ENCODE results near the gene L3MBTL3. TPM values are rescaled to one million over a fixed set of nuclear protein-coding genes. Genes with fewer than 3 reads are reported as not detected.
"Not testable (repeated sequence)": the region's sequence is repeated elsewhere in the genome, so short reads cannot be mapped to it uniquely, and the experiment has no call there.

Gene L3MBTL3
- total RNA-seq, 1 donor from 2014 or later = 6.3 TPM

DNA sequence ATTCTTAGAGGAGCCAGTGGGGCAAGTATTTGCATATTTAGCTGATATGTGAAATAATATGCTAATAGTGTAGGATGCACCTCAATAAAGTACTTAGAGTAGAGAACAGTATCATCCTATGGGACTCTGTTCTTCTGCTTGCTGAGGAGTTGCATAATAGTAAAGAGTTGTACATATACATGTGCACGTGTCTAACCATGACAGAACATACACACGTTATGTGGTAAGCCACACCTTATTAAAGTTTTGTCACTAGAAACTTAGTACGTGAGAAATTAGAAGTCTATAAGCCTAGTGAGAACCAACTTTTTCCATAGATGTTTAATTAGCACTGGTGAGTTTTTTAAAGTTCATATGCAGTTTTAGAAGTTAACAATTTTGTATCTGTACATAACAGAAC lies 80.7 kb downstream of the L3MBTL3 start:
- DNase-seq (ENCODE audit: low read depth) = no peak
- TF ChIP-seq, protein P1, sequence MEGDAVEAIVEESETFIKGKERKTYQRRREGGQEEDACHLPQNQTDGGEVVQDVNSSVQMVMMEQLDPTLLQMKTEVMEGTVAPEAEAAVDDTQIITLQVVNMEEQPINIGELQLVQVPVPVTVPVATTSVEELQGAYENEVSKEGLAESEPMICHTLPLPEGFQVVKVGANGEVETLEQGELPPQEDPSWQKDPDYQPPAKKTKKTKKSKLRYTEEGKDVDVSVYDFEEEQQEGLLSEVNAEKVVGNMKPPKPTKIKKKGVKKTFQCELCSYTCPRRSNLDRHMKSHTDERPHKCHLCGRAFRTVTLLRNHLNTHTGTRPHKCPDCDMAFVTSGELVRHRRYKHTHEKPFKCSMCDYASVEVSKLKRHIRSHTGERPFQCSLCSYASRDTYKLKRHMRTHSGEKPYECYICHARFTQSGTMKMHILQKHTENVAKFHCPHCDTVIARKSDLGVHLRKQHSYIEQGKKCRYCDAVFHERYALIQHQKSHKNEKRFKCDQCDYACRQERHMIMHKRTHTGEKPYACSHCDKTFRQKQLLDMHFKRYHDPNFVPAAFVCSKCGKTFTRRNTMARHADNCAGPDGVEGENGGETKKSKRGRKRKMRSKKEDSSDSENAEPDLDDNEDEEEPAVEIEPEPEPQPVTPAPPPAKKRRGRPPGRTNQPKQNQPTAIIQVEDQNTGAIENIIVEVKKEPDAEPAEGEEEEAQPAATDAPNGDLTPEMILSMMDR (conservative IDR thresholded peaks at IDR 0.05; ENCODE audit: low read depth, low read length) = no peak
- no peak overlapping the region for H3K4me3 ChIP-seq (ENCODE audit: low read depth, low read length)

DNA sequence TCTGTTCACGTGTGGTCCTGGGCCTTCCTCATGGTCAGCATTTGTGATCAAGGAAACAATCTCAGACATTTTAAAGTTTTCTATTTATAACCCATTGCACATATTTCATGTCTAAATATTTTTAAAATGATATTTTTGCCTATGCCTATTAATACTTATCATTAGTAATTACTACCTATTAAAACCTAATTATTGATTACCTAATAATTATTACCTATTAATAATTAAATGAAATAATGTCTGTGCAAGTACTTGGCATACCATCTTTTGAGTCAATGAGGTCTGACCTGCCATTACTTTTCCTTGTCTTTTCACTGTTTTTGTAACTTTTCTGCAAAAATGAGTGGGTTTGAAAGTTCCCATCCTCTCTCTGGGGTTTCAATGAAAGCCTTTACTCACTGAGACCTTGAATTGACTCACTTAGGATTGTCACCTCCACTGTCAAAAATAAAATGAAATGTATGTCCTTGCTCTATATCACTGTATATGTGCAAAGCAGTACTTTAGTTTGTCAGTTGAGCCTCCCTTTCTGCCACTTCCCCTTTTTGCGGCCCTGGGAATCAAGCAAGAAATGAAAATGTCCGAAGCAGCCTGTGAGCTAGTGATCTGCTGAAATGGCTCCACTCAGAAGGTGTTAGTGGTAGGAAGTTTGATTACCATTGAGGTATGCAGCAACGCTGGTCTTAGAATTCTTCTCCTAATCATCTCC lies 87.8 kb downstream of the L3MBTL3 start:
- TF ChIP-seq, protein P1 (conservative IDR thresholded peaks at IDR 0.05; ENCODE audit: low read depth, low read length) = no peak

DNA sequence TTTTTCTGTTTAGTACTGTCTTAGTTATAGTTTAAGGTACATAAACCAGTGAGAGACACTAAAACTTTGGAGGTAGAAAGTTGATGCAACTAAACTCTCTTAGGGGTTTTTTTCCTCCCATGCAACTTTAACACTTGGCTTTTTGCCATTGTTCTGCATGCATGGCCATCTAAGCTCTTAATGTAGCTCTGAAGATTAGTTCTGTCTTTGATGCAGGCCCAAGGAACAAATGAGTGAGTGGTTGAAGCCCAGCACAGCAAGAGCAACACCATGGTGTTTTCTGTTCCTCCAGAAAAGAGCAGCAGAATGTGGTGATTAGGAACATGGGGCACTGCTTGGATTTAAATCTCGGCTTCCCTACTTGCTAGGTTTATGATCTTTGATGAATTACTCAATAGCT lies 89.3 kb downstream of the L3MBTL3 start:
- DNase-seq (ENCODE audit: low read depth) = peak; percentile 15
- TF ChIP-seq, protein P1 (conservative IDR thresholded peaks at IDR 0.05; ENCODE audit: low read depth, low read length) = no peak

More for the DNA sequence above, 87.8 kb downstream of the L3MBTL3 start:
- H3K4me3 ChIP-seq (ENCODE audit: low read depth, low read length) = no peak overlapping the region
- no peak for DNase-seq (ENCODE audit: low read depth)

DNA sequence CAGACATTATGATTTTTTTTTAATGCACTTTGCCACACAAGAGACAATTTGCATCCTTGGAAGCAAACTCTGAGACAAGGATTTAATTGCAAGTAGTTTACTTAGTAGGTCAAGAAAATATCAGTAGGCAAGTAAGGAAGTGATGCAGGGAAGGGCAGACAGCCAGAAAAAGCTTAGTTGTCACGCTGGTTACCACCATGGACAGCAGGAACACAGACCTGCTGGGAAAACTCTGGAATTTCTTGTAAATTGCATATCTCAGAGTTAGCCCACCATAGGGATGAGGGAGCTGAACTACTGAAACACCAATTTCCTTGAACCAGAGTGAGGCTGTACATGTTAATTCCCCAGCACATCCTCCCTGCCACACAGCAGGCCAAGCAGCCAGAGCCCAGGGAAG lies 92.7 kb downstream of the L3MBTL3 start:
- H3K4me3 ChIP-seq (ENCODE audit: low read depth, low read length) = no peak overlapping the region
- no peak for DNase-seq (ENCODE audit: low read depth)
- TF ChIP-seq, protein P1 (conservative IDR thresholded peaks at IDR 0.05; ENCODE audit: low read depth, low read length) = no peak

More for the DNA sequence above, 89.3 kb downstream of the L3MBTL3 start:
- no peak overlapping the region for H3K4me3 ChIP-seq (ENCODE audit: low read depth, low read length)

DNA sequence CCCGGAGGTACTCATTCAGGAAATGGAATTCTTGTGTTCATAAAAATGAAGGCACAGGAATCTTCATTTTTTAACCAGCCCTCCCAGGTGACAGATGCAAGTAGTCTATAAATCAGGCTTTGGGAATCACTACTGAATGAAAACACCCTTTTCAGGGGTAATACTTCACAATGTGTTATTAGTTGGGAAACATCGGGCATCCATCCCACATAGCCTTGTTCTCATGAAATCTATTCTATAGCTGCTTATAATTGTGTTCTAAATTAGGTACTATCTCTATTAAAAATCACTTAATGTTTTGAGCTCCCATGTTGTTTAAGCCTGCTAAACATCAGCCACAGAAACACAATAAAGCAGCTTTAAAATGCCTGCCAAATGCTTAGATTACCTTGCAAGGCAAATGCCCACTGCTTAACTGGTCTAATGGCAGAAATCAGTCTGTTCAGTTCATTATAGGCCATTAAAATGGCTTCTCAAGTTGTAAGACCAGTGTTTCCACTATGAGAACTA lies 94.9 kb downstream of the L3MBTL3 start:
- H3K4me3 ChIP-seq (ENCODE audit: low read depth, low read length) = no peak overlapping the region
- no peak for DNase-seq (ENCODE audit: low read depth)
- TF ChIP-seq, protein P1 (conservative IDR thresholded peaks at IDR 0.05; ENCODE audit: low read depth, low read length) = no peak

DNA sequence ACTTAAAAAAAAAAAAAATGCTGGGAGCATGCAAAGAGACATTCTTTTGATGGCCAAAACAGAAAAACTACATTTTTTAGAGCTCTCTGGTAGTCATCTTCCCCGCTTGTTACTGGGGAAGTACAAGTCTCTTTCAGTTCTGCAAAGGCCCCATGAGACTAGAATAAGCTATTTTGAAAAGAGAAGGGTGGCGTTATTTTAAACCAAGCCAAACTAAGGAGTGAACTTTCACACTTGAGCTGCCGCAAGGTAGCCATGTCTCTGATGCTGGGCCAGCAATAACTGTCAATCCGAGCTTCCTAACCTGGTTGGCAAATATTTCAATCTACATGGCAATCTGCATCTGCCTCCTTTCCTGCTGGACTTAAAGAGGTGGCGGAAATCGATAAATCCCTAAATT lies 96.7 kb downstream of the L3MBTL3 start:
- DNase-seq (ENCODE audit: low read depth) = no peak
- TF ChIP-seq, protein P1 (conservative IDR thresholded peaks at IDR 0.05; ENCODE audit: low read depth, low read length) = no peak
- no peak overlapping the region for H3K4me3 ChIP-seq (ENCODE audit: low read depth, low read length)

DNA sequence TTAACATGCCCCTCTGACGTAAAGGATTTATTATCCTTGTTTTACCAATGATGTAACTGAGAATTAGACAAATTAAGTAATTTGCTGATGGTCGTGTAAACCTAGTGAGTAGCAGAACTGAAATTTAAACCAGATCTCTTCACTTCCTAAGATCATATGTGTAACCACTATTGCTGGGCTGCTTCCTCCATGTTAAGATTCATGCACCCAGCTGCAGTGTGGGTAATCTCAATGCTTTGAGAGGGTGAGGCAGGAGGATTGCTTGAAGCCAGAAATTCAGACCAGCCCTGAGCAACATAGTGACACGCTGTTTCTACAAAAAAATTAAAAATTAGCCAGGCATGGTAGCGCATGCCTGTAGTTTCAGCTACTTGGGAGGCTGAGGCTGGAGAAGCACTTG lies 97.9 kb downstream of the L3MBTL3 start:
- TF ChIP-seq, protein P1 (conservative IDR thresholded peaks at IDR 0.05; ENCODE audit: low read depth, low read length) = no peak
- DNase-seq (ENCODE audit: low read depth) = no peak
- no peak overlapping the region for H3K4me3 ChIP-seq (ENCODE audit: low read depth, low read length)

DNA sequence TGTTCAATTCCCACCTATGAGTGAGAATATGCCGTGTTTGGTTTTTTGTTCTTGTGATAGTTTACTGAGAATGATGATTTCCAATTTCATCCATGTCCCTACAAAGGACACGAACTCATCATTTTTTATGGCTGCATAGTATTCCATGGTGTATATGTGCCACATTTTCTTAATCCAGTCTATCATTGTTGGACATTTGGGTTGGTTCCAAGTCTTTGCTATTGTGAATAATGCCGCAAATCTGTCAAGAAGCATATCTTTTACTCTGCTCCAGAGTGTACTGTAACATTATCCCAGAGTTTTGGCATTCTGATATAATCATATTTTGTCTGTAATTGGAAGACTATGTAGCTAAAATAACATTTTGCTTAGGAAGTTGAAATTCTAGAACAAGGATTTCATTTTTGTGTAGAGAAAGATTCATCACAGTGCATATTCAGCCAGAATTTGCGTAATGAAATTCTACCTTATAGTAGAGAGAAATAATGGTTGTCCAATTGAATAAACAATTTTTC lies 98.9 kb downstream of the L3MBTL3 start:
- H3K4me3 ChIP-seq (ENCODE audit: low read depth, low read length); DNase-seq (ENCODE audit: low read depth): not testable (repeated sequence)
